Stimulated activated naive CD8-positive, alpha-beta T cell treated with anti-CD3 and anti-CD28 coated beads, Interleukin-15, Interleukin-2, amounts not matched to agents 100 ng/mL and 50 ng/mL, for 24 hours (primary cell): ENCODE results near the gene TSHR.
A peak's percentile ranks its signal among the peaks of the same experiment; 100 is the strongest.

Experiments
- H3K27ac Mint-ChIP-seq: one replicate; pipeline ENCODE4 v1.8.0; 2021; ENCODE audit warnings: mild to moderate bottlenecking, mixed read lengths
- H3K27me3 Mint-ChIP-seq: one replicate; pipeline ENCODE4 v1.8.0; 2021; ENCODE audit warnings: mixed read lengths
- H3K36me3 Mint-ChIP-seq: one replicate; pipeline ENCODE4 v1.8.0; 2021; ENCODE audit warnings: low read depth, mixed read lengths
- H3K4me1 Mint-ChIP-seq: one replicate; pipeline ENCODE4 v1.8.0; 2021; ENCODE audit warnings: low read depth, mixed read lengths
- H3K4me3 Mint-ChIP-seq: one replicate; pipeline ENCODE4 v1.8.0; 2021; ENCODE audit warnings: mild to moderate bottlenecking, mixed read lengths
- H3K9me3 Mint-ChIP-seq: one replicate; pipeline ENCODE4 v1.8.0; 2021; ENCODE audit warnings: mixed read lengths

TSHR gene

GRCh38 chr14:81169711-81170103, 214.3 kb downstream of the TSHR start:
- no peaks in the 10 kb centered on the region for H3K9me3 Mint-ChIP-seq
- H3K4me1 Mint-ChIP-seq: peaks cover 23% of the 10 kb centered on the region
- H3K27me3 Mint-ChIP-seq: no peaks in the 10 kb centered on the region
- peak overlapping the region; percentile 90 for H3K4me3 Mint-ChIP-seq
- peaks cover 4% of the 10 kb centered on the region for H3K36me3 Mint-ChIP-seq
- peak overlapping the region; percentile 97 for H3K27ac Mint-ChIP-seq

GRCh38 chr14:81170104-81170828, 214.8 kb downstream of the TSHR start:
- Mint-ChIP-seq H3K4me1 (peaks cover 19% of the 10 kb centered on the region), H3K27me3 (no peaks in the 10 kb centered on the region), H3K9me3 (no peaks in the 10 kb centered on the region), H3K4me3 (peak overlapping the region; percentile 90), H3K36me3 (peaks cover 8% of the 10 kb centered on the region), H3K27ac (peak overlapping the region; percentile 97)

GRCh38 chr14:81170829-81171195, 215.4 kb downstream of the TSHR start:
- no peaks in the 10 kb centered on the region for H3K9me3 Mint-ChIP-seq
- H3K4me1 Mint-ChIP-seq: peaks cover 19% of the 10 kb centered on the region
- peak overlapping the region; percentile 97 for H3K27ac Mint-ChIP-seq
- peaks cover 8% of the 10 kb centered on the region for H3K36me3 Mint-ChIP-seq
- peak overlapping the region; percentile 90 for H3K4me3 Mint-ChIP-seq
- H3K27me3 Mint-ChIP-seq: no peaks in the 10 kb centered on the region

- Mint-ChIP-seq H3K9me3 (no peaks in the 10 kb centered on the region), H3K27me3 (no peaks in the 10 kb centered on the region), H3K27ac (no peak overlapping the region), H3K36me3 (peaks cover 11% of the 10 kb centered on the region), H3K4me3 (no peak overlapping the region), H3K4me1 (peaks cover 26% of the 10 kb centered on the region)
Observed at GRCh38 chr14:81172353-81172752, 216.9 kb downstream of the TSHR start.

DNA sequence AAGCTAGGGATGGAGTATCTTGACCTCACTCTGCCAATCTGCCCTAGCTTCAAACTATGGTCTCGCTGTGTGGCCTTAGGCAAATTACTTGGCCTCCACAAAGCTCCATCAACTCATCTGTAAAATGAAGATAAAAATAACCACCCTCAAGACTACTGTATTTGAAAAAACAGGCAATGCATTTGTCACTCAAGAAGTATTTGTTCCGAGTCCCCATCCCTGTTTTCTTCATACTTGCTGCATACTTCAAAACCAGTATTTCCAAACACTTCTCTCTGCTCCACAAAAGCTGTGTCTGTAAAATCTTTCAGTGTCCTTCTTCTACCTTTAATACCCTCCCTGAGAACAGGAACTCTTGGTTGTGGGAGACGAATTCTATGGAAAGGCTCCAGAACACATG, 217.5 kb downstream of the TSHR start:
- peaks cover 31% of the 10 kb centered on the region for H3K4me1 Mint-ChIP-seq
- H3K9me3 Mint-ChIP-seq: no peaks in the 10 kb centered on the region
- H3K4me3 Mint-ChIP-seq: no peak overlapping the region
- no peak overlapping the region for H3K27ac Mint-ChIP-seq
- H3K27me3 Mint-ChIP-seq: no peaks in the 10 kb centered on the region
- H3K36me3 Mint-ChIP-seq: peaks cover 13% of the 10 kb centered on the region

DNA sequence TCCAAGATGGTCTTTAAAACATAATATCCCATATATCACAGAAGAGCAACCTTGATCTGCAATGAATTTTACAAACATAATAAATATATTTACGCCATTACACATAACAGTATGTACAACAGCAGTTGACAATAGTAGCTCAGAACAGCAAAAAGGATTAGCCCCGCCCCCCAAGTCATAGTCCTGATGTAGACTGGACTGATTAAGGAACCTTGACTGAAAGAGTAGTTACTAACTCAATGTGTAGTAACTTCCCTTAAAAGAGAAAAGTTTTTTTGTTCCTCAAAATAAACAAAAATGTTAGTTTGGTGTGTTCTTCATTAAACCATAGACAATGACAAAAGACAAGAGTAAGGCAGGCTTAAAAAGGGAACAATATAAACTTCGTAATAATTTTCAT, 220.8 kb downstream of the TSHR start:
- no peaks in the 10 kb centered on the region for H3K27me3 Mint-ChIP-seq
- H3K27ac Mint-ChIP-seq: no peak overlapping the region
- H3K4me3 Mint-ChIP-seq: no peak overlapping the region
- peaks cover 13% of the 10 kb centered on the region for H3K4me1 Mint-ChIP-seq
- H3K36me3 Mint-ChIP-seq: peaks cover 28% of the 10 kb centered on the region
- H3K9me3 Mint-ChIP-seq: no peaks in the 10 kb centered on the region

DNA sequence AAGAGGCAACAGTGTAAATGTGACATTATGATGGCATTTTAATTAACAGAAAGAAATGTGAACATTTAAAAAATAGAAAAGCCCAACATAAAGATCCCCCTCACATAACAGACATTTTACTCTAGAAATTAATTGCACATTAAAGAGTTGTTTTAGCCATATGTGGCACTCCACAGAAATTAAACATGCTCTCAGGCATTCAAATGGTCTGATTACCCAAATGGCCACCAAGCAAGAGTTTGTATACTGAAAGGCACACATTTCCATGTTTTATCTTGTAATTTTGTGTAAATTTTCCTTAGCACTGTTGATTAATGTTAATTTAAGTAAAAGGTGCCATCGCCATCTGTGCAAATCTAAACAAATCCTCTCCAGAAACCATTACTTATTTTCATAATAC, 221.8 kb downstream of the TSHR start:
- Mint-ChIP-seq H3K36me3 (peaks cover 38% of the 10 kb centered on the region), H3K27me3 (no peaks in the 10 kb centered on the region), H3K4me1 (peaks cover 15% of the 10 kb centered on the region), H3K9me3 (no peaks in the 10 kb centered on the region), H3K4me3 (no peak overlapping the region), H3K27ac (no peak overlapping the region)

- H3K4me3 Mint-ChIP-seq: no peak overlapping the region
Observed at GRCh38 chr14:81178063-81178462, 222.6 kb downstream of the TSHR start.

GRCh38 chr14:81179631-81180030, 224.2 kb downstream of the TSHR start:
- no peaks in the 10 kb centered on the region for H3K9me3 Mint-ChIP-seq
- H3K4me3 Mint-ChIP-seq: no peak overlapping the region
- no peaks in the 10 kb centered on the region for H3K27me3 Mint-ChIP-seq
- no peak overlapping the region for H3K27ac Mint-ChIP-seq
- peaks cover 28% of the 10 kb centered on the region for H3K4me1 Mint-ChIP-seq
- H3K36me3 Mint-ChIP-seq: peaks cover 54% of the 10 kb centered on the region

More at GRCh38 chr14:81178063-81178462, 222.6 kb downstream of the TSHR start:
- Mint-ChIP-seq H3K27ac (no peak overlapping the region), H3K9me3 (no peaks in the 10 kb centered on the region), H3K36me3 (peaks cover 45% of the 10 kb centered on the region), H3K27me3 (no peaks in the 10 kb centered on the region), H3K4me1 (peaks cover 21% of the 10 kb centered on the region)

- Mint-ChIP-seq H3K4me3 (no peak overlapping the region), H3K27ac (peak overlapping the region; percentile 61), H3K27me3 (no peaks in the 10 kb centered on the region), H3K4me1 (peaks cover 46% of the 10 kb centered on the region), H3K36me3 (peaks cover 63% of the 10 kb centered on the region), H3K9me3 (no peaks in the 10 kb centered on the region)
Observed at GRCh38 chr14:81187832-81188522, 232.6 kb downstream of the TSHR start.

DNA sequence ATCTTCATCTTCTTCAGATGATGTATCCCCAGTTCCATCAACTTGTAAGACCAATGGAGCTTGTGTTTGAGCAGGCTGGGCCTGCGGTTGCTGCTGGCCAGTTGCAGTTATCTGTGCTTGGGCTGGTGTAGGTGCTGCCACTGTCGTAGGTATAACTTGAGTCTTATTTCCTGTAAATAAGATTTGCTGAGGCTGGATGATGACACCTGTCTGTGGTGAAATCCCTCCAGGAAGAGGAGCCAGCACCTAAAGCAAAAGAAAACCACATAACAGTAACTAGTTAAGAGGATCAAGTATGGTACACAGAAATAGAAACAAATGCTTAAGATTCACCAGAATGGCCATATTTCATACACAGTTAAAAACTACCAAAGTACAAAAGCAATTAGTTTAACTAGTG, 237.2 kb downstream of the TSHR start:
- H3K9me3 Mint-ChIP-seq: no peaks in the 10 kb centered on the region
- peaks cover 56% of the 10 kb centered on the region for H3K4me1 Mint-ChIP-seq
- no peak overlapping the region for H3K4me3 Mint-ChIP-seq
- H3K27me3 Mint-ChIP-seq: no peaks in the 10 kb centered on the region
- peaks cover 80% of the 10 kb centered on the region for H3K36me3 Mint-ChIP-seq
- peak overlapping the region; percentile 78 for H3K27ac Mint-ChIP-seq

DNA sequence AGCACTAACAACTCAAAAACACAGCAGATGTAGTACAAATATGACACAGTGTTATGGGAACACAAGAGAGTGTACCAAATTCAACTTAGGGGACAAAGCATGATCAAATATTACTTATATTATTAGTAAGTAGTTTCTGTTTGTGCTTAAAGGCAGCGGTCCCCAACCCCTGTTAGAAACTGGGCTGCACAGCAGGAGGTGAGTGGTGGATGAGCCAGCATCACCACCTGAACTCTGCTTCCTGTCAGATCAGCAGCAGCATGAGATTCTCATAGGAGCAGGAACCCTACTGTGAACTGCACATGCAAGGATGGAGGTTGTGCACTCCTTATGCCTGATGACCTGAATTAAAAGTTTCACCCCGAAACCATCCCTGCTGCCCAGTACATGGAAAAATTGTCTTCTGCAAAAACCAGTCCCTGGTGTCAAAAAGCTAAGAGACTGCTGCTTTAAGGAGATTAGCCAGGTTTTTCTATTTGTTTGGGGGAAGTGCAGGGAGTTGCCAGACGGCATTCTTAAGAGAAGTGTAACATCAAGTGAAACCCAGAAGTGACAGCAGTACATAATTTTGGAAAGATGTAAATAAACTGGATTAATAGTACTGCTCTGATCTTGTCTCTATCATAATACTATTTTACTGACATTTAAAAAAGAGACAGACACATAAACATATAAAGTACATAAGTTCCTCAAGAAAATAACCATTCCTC, 238.7 kb downstream of the TSHR start:
- Mint-ChIP-seq H3K27me3 (no peaks in the 10 kb centered on the region), H3K27ac (peak overlapping the region; percentile 45), H3K4me1 (peaks cover 47% of the 10 kb centered on the region), H3K4me3 (no peak overlapping the region), H3K9me3 (no peaks in the 10 kb centered on the region), H3K36me3 (peaks cover 79% of the 10 kb centered on the region)
